ENCODE measurements around the gene ADGRL2. TPM values are rescaled to one million over a fixed set of nuclear protein-coding genes. Genes with fewer than 3 reads are reported as not detected.
"Not testable (repeated sequence)": the region's sequence is repeated elsewhere in the genome, so short reads cannot be mapped to it uniquely, and the experiment has no call there.

ADGRL2 gene
- total RNA-seq, 1 experiment from 2014 or later: 0.11 TPM

GRCh38 chr1:81836007-81836626 is 35.4 kb downstream of the ADGRL2 start:
- DNase-seq (ENCODE audit: low read depth, low spot score): no peak
- in situ Hi-C loops (cut with HindIII; ENCODE audit: low pct_unique_long_range_greater_than_20kb, low sequenced_read_pairs): no loop called here

- DNase-seq (ENCODE audit: low read depth, low spot score): no peak
- in situ Hi-C loops (cut with HindIII; ENCODE audit: low pct_unique_long_range_greater_than_20kb, low sequenced_read_pairs): no loop called here
These were observed 38.0 kb downstream of the ADGRL2 start for GRCh38 chr1:81838600-81839218.

GRCh38 chr1:81840805-81841204 is 40.1 kb downstream of the ADGRL2 start:
- DNase-seq (ENCODE audit: low read depth, low spot score): no peak

GRCh38 chr1:81841795-81842194 is 41.1 kb downstream of the ADGRL2 start:
- in situ Hi-C loops (cut with HindIII; ENCODE audit: low pct_unique_long_range_greater_than_20kb, low sequenced_read_pairs): no loop called here

More at GRCh38 chr1:81840805-81841204, 40.1 kb downstream of the ADGRL2 start:
- in situ Hi-C loops (cut with HindIII; ENCODE audit: low pct_unique_long_range_greater_than_20kb, low sequenced_read_pairs): no loop called here

GRCh38 chr1:81844477-81844876 is 43.7 kb downstream of the ADGRL2 start:
- no peak for DNase-seq (ENCODE audit: low read depth, low spot score)
- in situ Hi-C loops (cut with HindIII; ENCODE audit: low pct_unique_long_range_greater_than_20kb, low sequenced_read_pairs): no loop called here

More at GRCh38 chr1:81841795-81842194, 41.1 kb downstream of the ADGRL2 start:
- no peak for DNase-seq (ENCODE audit: low read depth, low spot score)

- in situ Hi-C loops (cut with HindIII; ENCODE audit: low pct_unique_long_range_greater_than_20kb, low sequenced_read_pairs): no loop called here
- no peak for DNase-seq (ENCODE audit: low read depth, low spot score)
These were observed 45.9 kb downstream of the ADGRL2 start for GRCh38 chr1:81846630-81847029.

GRCh38 chr1:81847063-81847462 is 46.3 kb downstream of the ADGRL2 start:
- in situ Hi-C loops (cut with HindIII; ENCODE audit: low pct_unique_long_range_greater_than_20kb, low sequenced_read_pairs): no loop called here
- DNase-seq (ENCODE audit: low read depth, low spot score): no peak

GRCh38 chr1:81848880-81849682 is 48.3 kb downstream of the ADGRL2 start:
- in situ Hi-C loops (cut with HindIII; ENCODE audit: low pct_unique_long_range_greater_than_20kb, low sequenced_read_pairs): no loop called here
- DNase-seq (ENCODE audit: low read depth, low spot score): no peak

GRCh38 chr1:81850031-81850430 is 49.3 kb downstream of the ADGRL2 start:
- in situ Hi-C loops (cut with HindIII; ENCODE audit: low pct_unique_long_range_greater_than_20kb, low sequenced_read_pairs): no loop called here
- no peak for DNase-seq (ENCODE audit: low read depth, low spot score)

- DNase-seq (ENCODE audit: low read depth, low spot score): no peak
- in situ Hi-C loops (cut with HindIII; ENCODE audit: low pct_unique_long_range_greater_than_20kb, low sequenced_read_pairs): no loop called here
These were observed 49.8 kb downstream of the ADGRL2 start for GRCh38 chr1:81850495-81850894.

- in situ Hi-C loops (cut with HindIII; ENCODE audit: low pct_unique_long_range_greater_than_20kb, low sequenced_read_pairs): no loop called here
- no peak for DNase-seq (ENCODE audit: low read depth, low spot score)
These were observed 50.5 kb downstream of the ADGRL2 start for GRCh38 chr1:81851217-81851616.

- in situ Hi-C loops (cut with HindIII; ENCODE audit: low pct_unique_long_range_greater_than_20kb, low sequenced_read_pairs): no loop called here
- DNase-seq (ENCODE audit: low read depth, low spot score): no peak
These were observed 52.2 kb downstream of the ADGRL2 start for GRCh38 chr1:81852961-81853360.

GRCh38 chr1:81867235-81867634 is 66.5 kb downstream of the ADGRL2 start:
- in situ Hi-C loops (cut with HindIII; ENCODE audit: low pct_unique_long_range_greater_than_20kb, low sequenced_read_pairs): no loop called here

GRCh38 chr1:81869307-81869706 is 68.6 kb downstream of the ADGRL2 start:
- DNase-seq (ENCODE audit: low read depth, low spot score): no peak
- in situ Hi-C loops (cut with HindIII; ENCODE audit: low pct_unique_long_range_greater_than_20kb, low sequenced_read_pairs): no loop called here

More at GRCh38 chr1:81867235-81867634, 66.5 kb downstream of the ADGRL2 start:
- peak; percentile 21 for DNase-seq (ENCODE audit: low read depth, low spot score)

GRCh38 chr1:81871091-81871490 is 70.4 kb downstream of the ADGRL2 start:
- DNase-seq (ENCODE audit: low read depth, low spot score); in situ Hi-C loops (cut with HindIII; ENCODE audit: low pct_unique_long_range_greater_than_20kb, low sequenced_read_pairs): not testable (repeated sequence)

- DNase-seq (ENCODE audit: low read depth, low spot score): no peak
- in situ Hi-C loops (cut with HindIII; ENCODE audit: low pct_unique_long_range_greater_than_20kb, low sequenced_read_pairs): no loop called here
These were observed 73.2 kb downstream of the ADGRL2 start for GRCh38 chr1:81873946-81874345.

GRCh38 chr1:81874461-81874860 is 73.7 kb downstream of the ADGRL2 start:
- DNase-seq (ENCODE audit: low read depth, low spot score): no peak
- in situ Hi-C loops (cut with HindIII; ENCODE audit: low pct_unique_long_range_greater_than_20kb, low sequenced_read_pairs): no loop called here

- in situ Hi-C loops (cut with HindIII; ENCODE audit: low pct_unique_long_range_greater_than_20kb, low sequenced_read_pairs): no loop called here
- DNase-seq (ENCODE audit: low read depth, low spot score): no peak
These were observed 74.2 kb downstream of the ADGRL2 start for GRCh38 chr1:81874940-81875339.
